ENCODE results near the gene RGMA.

Gene RGMA

GRCh38 chr15:93058904-93059427, 30.0 kb downstream of the RGMA start:
- H3K27ac ChIP-seq = no peak overlapping the region
- no peak for TF ChIP-seq CTCF (conservative IDR thresholded peaks at IDR 0.05)

- TF ChIP-seq CTCF (conservative IDR thresholded peaks at IDR 0.05) = no peak
- H3K27ac ChIP-seq = no peak overlapping the region
Measured at GRCh38 chr15:93058128-93058527, 30.9 kb downstream of the RGMA start.

GRCh38 chr15:93057618-93058017, 31.4 kb downstream of the RGMA start:
- no peak overlapping the region for H3K27ac ChIP-seq
- no peak for TF ChIP-seq CTCF (conservative IDR thresholded peaks at IDR 0.05)

GRCh38 chr15:93056836-93057235, 32.2 kb downstream of the RGMA start:
- TF ChIP-seq CTCF (conservative IDR thresholded peaks at IDR 0.05) = no peak
- no peak overlapping the region for H3K27ac ChIP-seq

- no peak overlapping the region for H3K27ac ChIP-seq
- TF ChIP-seq CTCF (conservative IDR thresholded peaks at IDR 0.05) = no peak
Measured at GRCh38 chr15:93055211-93055610, 33.8 kb downstream of the RGMA start.

GRCh38 chr15:93052090-93052879, 36.7 kb downstream of the RGMA start:
- no peak; the same call in 1 of the 2 replicates for TF ChIP-seq CTCF (conservative IDR thresholded peaks at IDR 0.05)

GRCh38 chr15:93051236-93052089, 37.5 kb downstream of the RGMA start:
- TF ChIP-seq CTCF (conservative IDR thresholded peaks at IDR 0.05) = no peak
- H3K27ac ChIP-seq = no peak overlapping the region

More at GRCh38 chr15:93052090-93052879, 36.7 kb downstream of the RGMA start:
- H3K27ac ChIP-seq = no peak overlapping the region
